Pancreas (tissue), 10 donors: ENCODE data around the gene MBTPS1. TPM values are rescaled to one million over a fixed set of nuclear protein-coding genes. Genes with fewer than 3 reads are reported as not detected.
A peak's percentile ranks its signal among the peaks of the same experiment; 100 is the strongest.

Experiments
- ATAC-seq, 4 donors: fragments of 200-7000 bp; cut with Tn5 transposase; one replicate each; pipeline versions ENCODE4 v1.8.0 to v1.9.1; 2020; ENCODE audit warnings: mild to moderate bottlenecking in 4 of 4, moderate library complexity in 4 of 4
- DNase-seq, 6 donors: peaks; one replicate each; pipeline ENCODE4 v3.0.0-alpha.2; 2020
- FAIRE-seq: peaks from 2 replicates; lab custom pipeline; 2012; peaks lifted over from hg19 to GRCh38; lab: Jason Lieb, UNC
- H3K27ac ChIP-seq, 4 donors: fragments of 200-600 bp; sonication (generic); 1 replicate in 3 of 4; 2 replicates in 1 of 4; pipeline versions ENCODE4 v1.5.0 to v1.8.0; 2020
- H3K27me3 ChIP-seq, 4 donors: fragments of 200-600 bp; one replicate each; pipeline ENCODE4 v1.8.0; 2021
- H3K36me3 ChIP-seq, 3 donors: fragments of 200-600 bp; sonication (generic) in 1 of 3; one replicate each; pipeline versions ENCODE4 v1.5.0 to v1.8.0; 2020 to 2021
- H3K4me1 ChIP-seq, 3 donors: fragments of 200-600 bp; one replicate each; pipeline ENCODE4 v1.8.0; 2021
- H3K4me3 ChIP-seq, 4 donors: fragments of 200-600 bp; sonication (generic) in 2 of 4; one replicate each; pipeline versions ENCODE4 v1.5.0 to v1.8.0; 2020 to 2021
- H3K9me3 ChIP-seq, 4 donors: fragments of 200-600 bp; one replicate each; pipeline ENCODE4 v1.8.0; 2021
- WGBS, 2 donors: extraction: QIAGEN DNeasy Blood & Tissue Kit; methylation state at CpG; one replicate each; pipeline ENCODE4 v1.1.7; 2013; 5-methylcytosine and 5-hydroxymethylcytosine counted together
- intact Hi-C, 3 donors: fragments of 100-400 bp; cut with DNase I; formaldehyde crosslinking; loops; one replicate each; pipeline versions ENCODE4 v1.11.1 to v1.14.2; 2022
- polyA plus RNA-seq, 2 donors: library from polyadenylated mRNA; stranded (reverse); fragments of 200-250 nt; gene quantifications; one replicate each; pipeline ENCODE4 v1.2.3, GENCODE V29; 2013
- total RNA-seq, 6 donors: library from RNA; stranded (reverse); fragmentation: NEBNext Ultra II Directional in 4 of 6; extraction: Animal tissue kit (Norgen Biotek cat#: 25700) in 4 of 6; gene quantifications; one replicate each; pipeline versions ENCODE4 v1.2.1 to v1.2.4, GENCODE V29; 2021 to 2023
- TF ChIP-seq, protein P1 (sequence below), 4 donors: fragments of 200-600 bp; sonication (generic) in 3 of 4; IDR thresholded peaks; one replicate each; pipeline versions ENCODE4 v1.5.0 to v1.8.0; 2021; ENCODE audit warnings: antibody characterized with exemption in 4 of 4
- donor health status: healthy with polysubstance abuse.
- donor health status: DM: no; HTN: no; CAD: no; lungs with moderate emphysema.
- donor health status: DM: no; HTN: no; CAD: no.
- donor health status: control.
- donor health status: control.
- donor health status: Bipolar disorder and iron deficiency.
- donor health status: DM: yes; HTN: yes; CAD: no.
- donor health status: DM: no; HTN: no; CAD: no.
- donor health status: DM: no; HTN: no; CAD: no.
- donor health status: DM: yes; HTN: yes; CAD: no.

MBTPS1 gene
- total and polyA plus RNA-seq, 8 donors: 32.8 to 56.8 (median 43.2) TPM

DNA sequence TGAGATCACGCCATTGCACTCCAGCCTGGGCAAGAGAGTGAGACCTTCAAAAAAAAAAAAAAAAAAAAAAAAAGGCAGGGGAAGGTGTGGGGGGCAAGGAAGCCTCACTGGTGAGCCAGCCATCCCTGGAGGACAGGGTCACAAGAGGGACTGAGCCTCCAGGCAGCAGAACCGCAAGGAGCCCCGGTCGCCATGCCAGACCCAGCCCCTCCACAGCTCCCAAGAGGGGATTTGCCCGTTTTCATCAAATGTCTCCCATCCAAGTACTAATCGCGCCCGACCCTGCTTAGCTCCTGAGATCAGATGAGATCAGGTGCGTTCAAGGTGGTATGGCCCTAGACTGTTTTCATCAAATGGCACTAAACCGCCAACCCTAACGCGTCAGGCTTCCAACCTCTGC is 77.0 kb downstream of the MBTPS1 start:
- ATAC-seq (no peak), FAIRE-seq (no peak), DNase-seq (no peak)
- TF ChIP-seq, protein P1, sequence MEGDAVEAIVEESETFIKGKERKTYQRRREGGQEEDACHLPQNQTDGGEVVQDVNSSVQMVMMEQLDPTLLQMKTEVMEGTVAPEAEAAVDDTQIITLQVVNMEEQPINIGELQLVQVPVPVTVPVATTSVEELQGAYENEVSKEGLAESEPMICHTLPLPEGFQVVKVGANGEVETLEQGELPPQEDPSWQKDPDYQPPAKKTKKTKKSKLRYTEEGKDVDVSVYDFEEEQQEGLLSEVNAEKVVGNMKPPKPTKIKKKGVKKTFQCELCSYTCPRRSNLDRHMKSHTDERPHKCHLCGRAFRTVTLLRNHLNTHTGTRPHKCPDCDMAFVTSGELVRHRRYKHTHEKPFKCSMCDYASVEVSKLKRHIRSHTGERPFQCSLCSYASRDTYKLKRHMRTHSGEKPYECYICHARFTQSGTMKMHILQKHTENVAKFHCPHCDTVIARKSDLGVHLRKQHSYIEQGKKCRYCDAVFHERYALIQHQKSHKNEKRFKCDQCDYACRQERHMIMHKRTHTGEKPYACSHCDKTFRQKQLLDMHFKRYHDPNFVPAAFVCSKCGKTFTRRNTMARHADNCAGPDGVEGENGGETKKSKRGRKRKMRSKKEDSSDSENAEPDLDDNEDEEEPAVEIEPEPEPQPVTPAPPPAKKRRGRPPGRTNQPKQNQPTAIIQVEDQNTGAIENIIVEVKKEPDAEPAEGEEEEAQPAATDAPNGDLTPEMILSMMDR (IDR thresholded peaks at IDR 0.05): no peak
- intact Hi-C loops: loop anchor here in 1 of 3 donors (10.0 kb wide), 1 partner anchor 75 kb away; the partner anchor contains the start of gene NECAB2
- Histone ChIP-seq H3K4me1 (no peaks in the 10 kb centered on the region), H3K4me3 (no peak overlapping the region), H3K9me3 (no peaks in the 10 kb centered on the region), H3K36me3 (no peaks in the 10 kb centered on the region), H3K27me3 (no peaks in the 10 kb centered on the region), H3K27ac (no peak overlapping the region)
- WGBS, 2 donors: 83 to 90% methylated on average over 12 of the region's 12 CpGs

DNA sequence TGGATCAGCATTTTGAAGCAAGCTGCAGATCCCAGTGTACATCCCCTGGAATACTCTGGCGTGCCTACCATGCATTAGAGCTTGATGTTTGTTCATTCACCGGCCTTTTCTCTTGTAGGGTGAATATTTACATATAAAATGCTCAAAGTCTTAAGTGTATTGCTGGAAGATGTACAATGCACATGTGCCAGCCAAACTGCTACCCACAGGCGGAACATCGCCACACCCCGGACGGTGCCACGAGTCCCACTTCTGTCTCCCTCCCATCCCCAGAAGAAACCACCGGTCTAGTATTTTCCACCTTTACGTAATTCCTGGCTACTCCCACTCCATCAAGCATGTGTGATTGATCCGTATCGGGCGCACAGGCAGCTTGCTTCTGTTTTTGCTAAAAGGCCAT is 78.3 kb downstream of the MBTPS1 start:
- intact Hi-C loops: no loop called here

DNA sequence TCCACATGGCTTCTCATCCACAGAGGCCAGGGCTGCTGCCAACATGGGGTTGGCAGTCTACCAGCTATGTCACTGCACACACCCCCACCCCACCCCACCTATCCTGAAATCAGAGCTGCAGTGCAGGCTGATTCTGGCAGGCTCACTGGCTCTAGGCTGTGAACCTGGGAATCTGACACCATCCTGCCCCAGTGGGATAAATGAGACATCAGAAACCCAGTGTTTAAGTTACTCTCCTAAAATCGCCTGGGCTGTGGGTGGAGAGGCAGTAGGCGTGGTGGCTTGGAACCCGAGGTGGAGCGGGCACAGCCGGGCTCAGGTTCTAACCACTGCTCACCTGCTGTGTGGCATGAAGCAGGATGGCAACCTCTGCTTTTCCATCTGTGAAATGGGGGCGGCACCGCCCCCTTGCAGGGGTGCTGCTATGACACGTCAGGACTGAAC is 79.7 kb downstream of the MBTPS1 start:
- 83 to 91% methylated on average over 8 of the region's 8 CpGs for WGBS, 2 donors
- intact Hi-C loops: no loop called here
- H3K36me3 ChIP-seq: no peaks in the 10 kb centered on the region

More for the DNA sequence above, 78.3 kb downstream of the MBTPS1 start:
- FAIRE-seq (no peak), ATAC-seq (no peak), DNase-seq (peak in 1 of 6 donors; percentile 3)
- H3K36me3 ChIP-seq: no peaks in the 10 kb centered on the region
- TF ChIP-seq, protein P1 (IDR thresholded peaks at IDR 0.05): no peak
- WGBS, 2 donors: 90% methylated on average over 12 of the region's 12 CpGs
- no peak overlapping the region for H3K4me3 ChIP-seq
- H3K9me3 ChIP-seq: no peaks in the 10 kb centered on the region
- H3K4me1 ChIP-seq: no peaks in the 10 kb centered on the region
- no peaks in the 10 kb centered on the region for H3K27me3 ChIP-seq
- H3K27ac ChIP-seq: no peak overlapping the region

DNA sequence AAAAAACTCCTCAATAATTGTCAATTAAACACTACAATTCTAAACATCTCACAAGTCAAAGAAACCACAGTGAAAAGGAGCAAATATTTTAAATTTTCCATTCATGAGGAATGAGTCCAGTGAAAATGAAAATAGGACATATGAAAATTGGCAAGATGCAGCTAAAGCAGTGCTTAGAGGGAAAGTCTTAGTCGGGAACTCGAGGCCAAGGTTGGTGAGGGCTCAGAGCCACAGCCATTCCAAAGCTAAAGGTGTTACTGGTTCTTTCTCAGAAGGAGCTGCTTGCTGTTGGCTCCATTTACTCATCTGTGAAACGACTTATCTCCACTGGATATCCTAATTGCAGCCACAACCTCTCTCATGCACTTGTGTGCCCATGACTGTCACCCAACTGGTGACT is 80.6 kb downstream of the MBTPS1 start:
- Histone ChIP-seq H3K27me3 (no peaks in the 10 kb centered on the region), H3K27ac (no peak overlapping the region), H3K4me1 (no peaks in the 10 kb centered on the region), H3K36me3 (no peaks in the 10 kb centered on the region), H3K9me3 (no peaks in the 10 kb centered on the region), H3K4me3 (no peak overlapping the region)
- DNase-seq: no peak
- ATAC-seq: no peak
- TF ChIP-seq, protein P1 (IDR thresholded peaks at IDR 0.05): no peak
- intact Hi-C loops: no loop called here
- 63 to 86% methylated on average over 3 of the region's 3 CpGs for WGBS, 2 donors
- no peak for FAIRE-seq

More for the DNA sequence above, 79.7 kb downstream of the MBTPS1 start:
- FAIRE-seq (no peak), ATAC-seq (no peak), DNase-seq (no peak)
- Histone ChIP-seq H3K9me3 (no peaks in the 10 kb centered on the region), H3K27ac (no peak overlapping the region), H3K4me1 (no peaks in the 10 kb centered on the region), H3K4me3 (no peak overlapping the region), H3K27me3 (no peaks in the 10 kb centered on the region)
- TF ChIP-seq, protein P1 (IDR thresholded peaks at IDR 0.05): no peak

DNA sequence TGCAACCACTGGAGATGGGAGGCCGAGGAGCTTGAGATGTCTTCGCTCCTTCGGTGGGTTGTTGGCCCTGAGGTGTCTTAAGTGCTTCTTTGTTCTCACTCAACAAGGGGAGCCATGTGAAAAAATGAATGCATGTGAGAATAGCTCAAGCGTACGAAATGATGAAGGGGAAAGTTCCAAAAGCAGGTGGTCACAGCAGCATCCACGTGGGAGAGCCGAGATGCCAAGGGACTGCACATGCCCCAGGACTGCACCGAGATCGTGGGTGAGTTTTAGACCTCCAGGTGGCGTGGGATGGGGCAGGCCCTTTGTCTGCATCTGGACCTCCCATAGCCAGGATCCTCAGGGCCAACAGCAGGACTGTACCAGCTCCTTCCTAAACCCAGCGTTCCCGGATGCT is 82.2 kb downstream of the MBTPS1 start:
- intact Hi-C loops: no loop called here
- no peaks in the 10 kb centered on the region for H3K4me1 ChIP-seq
- H3K27ac ChIP-seq: no peak overlapping the region
- no peak overlapping the region for H3K4me3 ChIP-seq
- no peaks in the 10 kb centered on the region for H3K9me3 ChIP-seq
- ATAC-seq: no peak
- DNase-seq: no peak
- H3K36me3 ChIP-seq: no peaks in the 10 kb centered on the region
- no peak for FAIRE-seq
- TF ChIP-seq, protein P1 (IDR thresholded peaks at IDR 0.05): no peak
- WGBS, 2 donors: 89 to 92% methylated on average over 12 of the region's 12 CpGs
- no peaks in the 10 kb centered on the region for H3K27me3 ChIP-seq
